GM12878 (cell line): Measurements from ENCODE around the gene PHF2. TPM values are rescaled to one million over a fixed set of nuclear protein-coding genes. Genes with fewer than 3 reads are reported as not detected.

Experiments used
- ATAC-seq: fragments of 200-7000 bp; cut with Tn5 transposase; 3 replicates; pipeline ENCODE4 v1.9.1; 2020; ENCODE audit warnings: mild to moderate bottlenecking, moderate library complexity
- BruUV-seq: library from RNA; stranded (reverse); fragments of 400-500 nt; replicated peaks from 2 replicates; lab custom pipeline; 2021; lab: Mats Ljungman, UMichigan
- CTCF ChIA-PET: fragments of 300-600 bp; sonication (Branson Sonifier 250); formaldehyde crosslinking; extraction: SDS; loops from one replicate; lab custom pipeline; 2021; ENCODE audit warnings: inconsistent platforms; lab: Yijun Ruan, JAX
- POLR2A ChIA-PET: fragments of 350-600 bp; formaldehyde crosslinking; extraction: SDS; loops from one replicate; lab custom pipeline; 2021; ENCODE audit warnings: inconsistent platforms; lab: Charles Lee
- RAD21 ChIA-PET: fragments of 300-600 bp; sonication (Branson Sonifier 250); formaldehyde crosslinking; loops from one replicate; lab custom pipeline; 2023; ENCODE audit warnings: antibody characterized with exemption; ENCODE audit not compliant: unreplicated experiment; lab: Charles Lee
- SMC1A ChIA-PET: fragments of 300-600 bp; sonication (Branson Sonifier 250); formaldehyde crosslinking; loops from one replicate; lab custom pipeline; 2023; ENCODE audit not compliant: unreplicated experiment, uncharacterized antibody; lab: Charles Lee
- DNase-seq: peaks from one replicate; pipeline ENCODE4 v3.0.0-alpha.2; 2011; ENCODE audit warnings: low read depth, low spot score
- FAIRE-seq: peaks from 3 replicates; lab custom pipeline; 2011; peaks lifted over from hg19 to GRCh38; lab: Jason Lieb, UNC
- H2AFZ ChIP-seq: 2 replicates; pipeline ENCODE4 v1.6.0; 2011; ENCODE audit warnings: low read depth, low read length, control low read depth; ENCODE audit not compliant: control insufficient read depth
- H3K27ac ChIP-seq: 2 replicates; pipeline ENCODE4 v1.5.1; 2011; ENCODE audit warnings: control low read depth; ENCODE audit not compliant: control insufficient read depth, insufficient read depth
- H3K27me3 ChIP-seq, 2 experiments: replicated peaks in 1 of 2; 2 replicates each; pipeline versions ENCODE4 v1.6.0 to v1.6.1; 2011; ENCODE audit warnings: low read length in 1 of 2; ENCODE audit not compliant: control insufficient read depth in 2 of 2, insufficient read depth in 2 of 2
- H3K36me3 ChIP-seq, 2 experiments: 2 replicates each; pipeline ENCODE4 v1.5.1; 2011; ENCODE audit warnings: low read length in 1 of 2; ENCODE audit not compliant: control insufficient read depth in 2 of 2, insufficient read depth in 2 of 2
- H3K4me1 ChIP-seq: 2 replicates; pipeline ENCODE4 v1.6.1; 2011; ENCODE audit warnings: mild to moderate bottlenecking, low read length, moderate library complexity, mixed read lengths; ENCODE audit not compliant: control insufficient read depth, insufficient read depth
- H3K4me2 ChIP-seq: 2 replicates; pipeline ENCODE4 v1.6.0; 2011; ENCODE audit warnings: control low read depth; ENCODE audit not compliant: control insufficient read depth, insufficient read depth
- H3K4me3 ChIP-seq: fragments of 200-600 bp; sonication (generic); 2 replicates; pipeline ENCODE4 v1.5.1; 2016
- H3K79me2 ChIP-seq: 2 replicates; pipeline ENCODE4 v1.6.0; 2011; ENCODE audit warnings: low read length; ENCODE audit not compliant: control insufficient read depth, insufficient read depth
- H3K9ac ChIP-seq: 2 replicates; pipeline ENCODE4 v1.8.0; 2011; ENCODE audit warnings: low read length, control low read depth, mixed read lengths; ENCODE audit not compliant: control insufficient read depth, insufficient read depth
- H3K9me3 ChIP-seq: replicated peaks from 3 replicates; pipeline ENCODE4 v1.5.1; 2011; ENCODE audit warnings: mild to moderate bottlenecking, low read length; ENCODE audit not compliant: control insufficient read depth, insufficient read depth
- H4K20me1 ChIP-seq: 2 replicates; pipeline ENCODE4 v1.6.0; 2011; ENCODE audit not compliant: control insufficient read depth, insufficient read depth
- E4F1 ChIP-seq: fragments of 450-650 bp; IDR thresholded peaks from 2 replicates; pipeline ENCODE4 v1.6.1; 2018; ENCODE audit warnings: borderline replicate concordance, mild to moderate bottlenecking; ENCODE audit not compliant: partially characterized antibody
- FOS ChIP-seq: IDR thresholded peaks from 3 replicates; pipeline ENCODE4 v1.6.1; 2011; ENCODE audit warnings: borderline replicate concordance; ENCODE audit not compliant: insufficient read length; ENCODE audit errors: extremely low read depth
- HCFC1 ChIP-seq: fragments of 150-350 bp; IDR thresholded peaks from 2 replicates; pipeline ENCODE4 v1.6.1; 2014; ENCODE audit warnings: low read length
- IRF3 ChIP-seq: fragments of 450-650 bp; IDR thresholded peaks from 2 replicates; pipeline ENCODE4 v1.6.1; 2014; ENCODE audit warnings: mild to moderate bottlenecking
- IRF4 ChIP-seq: IDR thresholded peaks from 2 replicates; pipeline ENCODE4 v1.6.1; 2011; ENCODE audit warnings: low read depth, low read length
- LARP7 ChIP-seq: fragments of 450-650 bp; IDR thresholded peaks from 2 replicates; pipeline ENCODE4 v1.6.1; 2017; ENCODE audit warnings: mild to moderate bottlenecking
- MTA2 ChIP-seq: fragments of 450-650 bp; IDR thresholded peaks from 2 replicates; pipeline ENCODE4 v1.6.1; 2016; ENCODE audit warnings: low read depth, mild to moderate bottlenecking, moderate library complexity
- MYB ChIP-seq: fragments of 150-350 bp; IDR thresholded peaks from 2 replicates; pipeline ENCODE4 v1.6.1; 2014; ENCODE audit warnings: mild to moderate bottlenecking, low read depth, low read length, borderline replicate concordance
- MYC ChIP-seq: IDR thresholded peaks from 2 replicates; pipeline ENCODE4 v1.6.1; 2011; ENCODE audit warnings: mild to moderate bottlenecking, low read length, moderate library complexity, inconsistent platforms; ENCODE audit not compliant: insufficient read depth, insufficient replicate concordance, insufficient read length, severe bottlenecking
- NFXL1 ChIP-seq: fragments of 450-650 bp; IDR thresholded peaks from 2 replicates; pipeline ENCODE4 v1.6.1; 2017; ENCODE audit warnings: antibody characterized with exemption, mild to moderate bottlenecking, borderline replicate concordance
- RB1 ChIP-seq: fragments of 450-650 bp; formaldehyde crosslinking; IDR thresholded peaks from 2 replicates; pipeline ENCODE4 v1.6.1; 2017; ENCODE audit warnings: mild to moderate bottlenecking, borderline replicate concordance
- RBBP5 ChIP-seq: fragments of 200-600 bp; sonication (generic); conservative IDR thresholded peaks from 2 replicates; pipeline ENCODE4 v1.6.1; 2016
- ZBED1 ChIP-seq: IDR thresholded peaks from 2 replicates; pipeline ENCODE4 v1.6.1; 2016; ENCODE audit warnings: borderline replicate concordance
- ZBTB4 ChIP-seq: fragments of 450-650 bp; formaldehyde crosslinking; IDR thresholded peaks from 2 replicates; pipeline ENCODE4 v1.4.0; 2022; ENCODE audit warnings: mild to moderate bottlenecking, moderate library complexity
- WGBS: methylation state at CpG from one replicate; pipeline ENCODE4 v1.1.6; 2016; ENCODE audit warnings: low lambda C conversion rate; ENCODE audit not compliant: insufficient replicate concordance, insufficient coverage; ENCODE audit errors: missing lambda C conversion rate; 5-methylcytosine and 5-hydroxymethylcytosine counted together
- in situ Hi-C: fragments of 300-500 bp; cut with MboI; formaldehyde crosslinking; loops from 9 replicates; pipeline ENCODE4 v1.14.3; 2018; ENCODE audit warnings: mixed read lengths
- intact Hi-C: fragments of 100-400 bp; cut with micrococcal nuclease; formaldehyde crosslinking; loops from one replicate; pipeline ENCODE4 v1.14.2; 2022; ENCODE audit not compliant: unreplicated experiment
- polyA plus RNA-seq, 11 experiments: library from polyadenylated mRNA; depleted of rRNA in 4 of 11; unstranded in 6 of 11; stranded (reverse) in 5 of 11; fragments of >200 nt; fragmentation: Nextera tagmentation in 4 of 11; fragmentation: Illumina TruSeq in 1 of 11; extraction: Ambion mirVana in 4 of 11; extraction: Trizol in 1 of 11; gene quantifications; 1 replicate in 1 of 11; 2 replicates in 10 of 11; pipeline versions ENCODE4 v1.2.1 to v1.2.3, GENCODE V29; 2011 to 2016; ENCODE audit warnings: inconsistent platforms in 2 of 11, missing spikeins in 2 of 11, low read depth in 1 of 11
- total RNA-seq, 4 experiments: library from RNA; depleted of rRNA in 3 of 4; stranded (reverse); fragments of >200 nt in 3 of 4; fragmentation: Illumina TruSeq in 1 of 4; extraction: Trizol in 1 of 4; gene quantifications; 2 replicates each; pipeline versions ENCODE4 v1.2.1 to v1.2.3, GENCODE V29; 2013 to 2021

Gene PHF2
- total and polyA plus RNA-seq, 10 of the 15 experiments (the other 5 are each of a cell fraction or from before 2014, with no cell fraction given) = 0.34 to 13.3 (median 5.5) TPM

- SMC1A ChIA-PET = no interaction called here
- no TSS peak for BruUV-seq
- Histone ChIP-seq H3K9ac (no peak overlapping the region), H3K4me2 (no peak overlapping the region), H3K4me3 (no peak overlapping the region), H3K36me3 (no peaks in the 10 kb centered on the region; a peak in 1 of 4 replicates), H3K79me2 (no peaks in the 10 kb centered on the region), H3K27me3 (no peaks in the 10 kb centered on the region), H3K9me3 (no peaks in the 10 kb centered on the region), H2AFZ (no peak overlapping the region), H3K27ac (no peak overlapping the region), H3K4me1 (peaks cover 3% of the 10 kb centered on the region; the same call in 1 of the 2 replicates), H4K20me1 (no peaks in the 10 kb centered on the region)
- DNase-seq (no peak), ATAC-seq (no peak), FAIRE-seq (no peak)
- POLR2A ChIA-PET = no interaction called here
- WGBS = 86% methylated on average over 15 of the region's 15 CpGs
- RAD21 ChIA-PET = no interaction called here
- intact Hi-C loops = no loop called here
- in situ Hi-C loops = no loop called here
- CTCF ChIA-PET = no interaction called here
- TF ChIP-seq HCFC1 = no peak
- no peak for TF ChIP-seq MYB
- TF ChIP-seq IRF4 = no peak
- no peak for TF ChIP-seq NFXL1
- TF ChIP-seq ZBED1 = no peak
- no peak for TF ChIP-seq MTA2
- TF ChIP-seq RBBP5 = no peak
- no peak for TF ChIP-seq FOS
- TF ChIP-seq LARP7 = no peak
- no peak for TF ChIP-seq MYC
- no peak for TF ChIP-seq ZBTB4 (CRISPR knock-in tag)
- TF ChIP-seq E4F1 = no peak
- TF ChIP-seq RB1 = no peak
- no peak for TF ChIP-seq IRF3
These were observed 21.7 kb downstream of the PHF2 start for GRCh38 chr9:93597871-93598646.
